Measurements from ENCODE around the gene RIIAD1. TPM values are rescaled to one million over a fixed set of nuclear protein-coding genes. Genes with fewer than 3 reads are reported as not detected.
"Not testable (repeated sequence)": the region's sequence is repeated elsewhere in the genome, so short reads cannot be mapped to it uniquely, and the experiment has no call there.

The RIIAD1 gene
- total RNA-seq, 1 donor from 2014 or later: not detected

DNA sequence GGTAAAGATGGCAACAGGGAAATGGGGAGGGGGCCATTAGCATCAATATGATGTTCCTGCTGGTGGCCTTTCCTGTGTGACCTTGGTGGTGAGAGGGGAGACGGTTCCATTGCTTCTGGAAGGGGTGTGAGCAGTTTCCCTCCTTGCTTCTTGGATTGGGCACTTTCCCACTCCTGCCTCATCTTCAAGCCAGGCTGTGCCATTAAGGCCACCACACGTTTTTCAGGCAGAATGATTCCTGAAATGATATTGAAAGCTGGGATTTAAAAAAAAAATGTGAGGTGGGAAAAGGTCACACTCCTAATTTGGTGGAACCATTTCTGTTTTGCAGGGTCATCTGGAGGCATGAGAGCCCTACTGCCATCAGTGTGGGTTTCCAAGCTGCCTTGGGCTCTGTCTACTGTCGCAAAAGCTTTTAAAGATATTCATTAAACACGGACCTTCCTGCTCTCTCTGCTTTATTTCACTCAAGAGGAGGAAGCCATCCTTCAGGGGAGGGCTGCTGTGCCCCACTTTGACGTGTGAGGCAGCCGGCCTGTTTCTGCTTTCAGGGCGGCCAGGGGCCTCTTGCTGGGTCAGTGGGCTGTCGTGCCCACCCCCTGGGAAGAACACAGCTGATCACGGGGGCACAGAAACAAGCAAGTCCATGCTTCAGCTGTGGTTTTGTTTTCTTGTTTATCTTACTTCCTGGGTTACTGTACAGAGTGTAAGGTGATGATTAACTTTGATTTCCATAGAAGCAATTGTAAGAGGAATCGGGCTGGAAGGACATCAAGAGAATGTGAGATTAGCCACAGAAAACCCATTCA is 8.0 kb downstream of the RIIAD1 start:
- Histone ChIP-seq H3K9ac (ENCODE audit: low read depth in 1 of 3, low read length in 3 of 3) (no peak overlapping the region), H3K9me3 (ENCODE audit: control insufficient read depth in 3 of 3, low read length in 3 of 3) (no peaks in the 10 kb centered on the region), H3K27me3 (ENCODE audit: control insufficient read depth in 3 of 3, insufficient read depth in 3 of 3, low read length in 3 of 3) (peaks cover 0 to 3% (median 0%) of the 10 kb centered on the region in 3 donors), H3K4me1 (ENCODE audit: control insufficient read depth in 3 of 3, insufficient read depth in 3 of 3, low read length in 3 of 3) (peaks cover 3 to 9% (median 7%) of the 10 kb centered on the region in 3 donors), H3K27ac (ENCODE audit: low read depth, low read length) (no peak overlapping the region), H3K4me3 (ENCODE audit: low read length in 3 of 3) (no peak overlapping the region), H3K36me3 (ENCODE audit: control insufficient read depth in 3 of 3, insufficient read depth in 3 of 3, low read length in 3 of 3) (no peaks in the 10 kb centered on the region)

DNA sequence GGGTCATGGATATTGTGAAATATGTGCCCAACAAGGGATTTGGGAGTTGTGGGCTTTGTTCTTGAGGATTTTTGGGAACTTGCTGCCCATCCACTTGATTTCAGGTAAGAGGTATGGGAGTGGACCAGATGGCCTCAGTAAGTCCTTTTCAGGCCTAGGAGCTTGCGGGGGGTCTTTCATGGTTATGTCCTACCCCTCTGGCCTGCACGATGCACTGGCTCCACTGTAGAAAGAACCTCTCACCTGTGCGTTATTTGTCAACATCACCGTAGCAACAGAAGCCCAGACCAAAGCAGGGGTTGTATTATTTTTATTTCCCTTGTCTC is 8.6 kb downstream of the RIIAD1 start:
- Histone ChIP-seq H3K9me3 (ENCODE audit: control insufficient read depth in 3 of 3, low read length in 3 of 3) (no peaks in the 10 kb centered on the region), H3K27me3 (ENCODE audit: control insufficient read depth in 3 of 3, insufficient read depth in 3 of 3, low read length in 3 of 3) (peaks cover 0 to 3% (median 0%) of the 10 kb centered on the region in 3 donors), H3K36me3 (ENCODE audit: control insufficient read depth in 3 of 3, insufficient read depth in 3 of 3, low read length in 3 of 3) (no peaks in the 10 kb centered on the region), H3K9ac (ENCODE audit: low read depth in 1 of 3, low read length in 3 of 3) (no peak overlapping the region), H3K27ac (ENCODE audit: low read depth, low read length) (no peak overlapping the region), H3K4me1 (ENCODE audit: control insufficient read depth in 3 of 3, insufficient read depth in 3 of 3, low read length in 3 of 3) (peaks cover 3 to 11% (median 9%) of the 10 kb centered on the region in 3 donors), H3K4me3 (ENCODE audit: low read length in 3 of 3) (no peak overlapping the region)

DNA sequence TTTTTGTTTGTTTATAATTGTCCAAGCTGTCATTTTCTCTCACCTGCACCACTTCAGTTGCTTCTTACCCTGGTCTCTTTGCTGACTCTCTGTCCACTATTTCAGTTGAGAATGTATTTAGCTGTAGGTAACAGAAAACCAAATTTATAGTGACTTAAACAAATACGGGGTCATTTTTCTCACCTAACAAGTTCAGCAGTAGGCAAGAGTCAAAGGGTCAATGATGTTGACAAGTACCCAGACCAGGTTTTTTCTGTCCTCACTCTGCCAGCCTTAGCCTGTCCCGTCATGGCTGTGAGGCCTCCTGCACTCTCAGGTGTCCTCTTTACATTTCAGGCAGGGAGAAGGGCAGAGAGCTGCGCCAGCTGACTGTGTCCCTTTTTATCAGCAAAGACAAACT is 11.8 kb downstream of the RIIAD1 start:
- Histone ChIP-seq H3K4me1 (ENCODE audit: control insufficient read depth in 3 of 3, insufficient read depth in 3 of 3, low read length in 3 of 3) (peaks cover 0 to 9% (median 4%) of the 10 kb centered on the region in 3 donors), H3K9ac (ENCODE audit: low read depth in 1 of 3, low read length in 3 of 3) (no peak overlapping the region), H3K36me3 (ENCODE audit: control insufficient read depth in 3 of 3, insufficient read depth in 3 of 3, low read length in 3 of 3) (no peaks in the 10 kb centered on the region), H3K27ac (ENCODE audit: low read depth, low read length) (no peak overlapping the region), H3K4me3 (ENCODE audit: low read length in 3 of 3) (no peak overlapping the region), H3K27me3 (ENCODE audit: control insufficient read depth in 3 of 3, insufficient read depth in 3 of 3, low read length in 3 of 3) (no peaks in the 10 kb centered on the region), H3K9me3 (ENCODE audit: control insufficient read depth in 3 of 3, low read length in 3 of 3) (peaks cover 0 to 3% (median 0%) of the 10 kb centered on the region in 3 donors)

DNA sequence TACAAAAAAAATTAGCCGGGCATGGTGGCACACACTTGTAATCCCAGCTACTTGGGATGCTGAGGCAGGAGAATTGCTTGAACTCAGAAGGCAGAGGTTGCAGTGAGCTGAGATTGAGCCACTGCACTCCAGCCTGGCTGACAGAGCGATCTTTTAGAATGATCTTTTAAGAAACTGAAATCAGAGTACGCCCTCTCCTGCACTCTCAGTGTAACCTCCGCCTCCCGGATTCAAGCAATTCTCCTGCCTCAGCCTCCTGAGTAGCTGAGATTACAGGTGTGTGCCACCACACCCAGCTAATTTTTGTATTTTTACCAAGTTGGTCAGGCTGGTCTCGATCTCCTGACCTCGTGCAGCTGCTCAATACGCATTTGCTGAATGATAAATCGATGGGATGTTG is 12.7 kb downstream of the RIIAD1 start:
- not testable (repeated sequence) for H3K27me3 ChIP-seq (ENCODE audit: control insufficient read depth in 3 of 3, insufficient read depth in 3 of 3, low read length in 3 of 3); H3K4me3 ChIP-seq (ENCODE audit: low read length in 3 of 3); H3K9ac ChIP-seq (ENCODE audit: low read depth in 1 of 3, low read length in 3 of 3); H3K9me3 ChIP-seq (ENCODE audit: control insufficient read depth in 3 of 3, low read length in 3 of 3); H3K36me3 ChIP-seq (ENCODE audit: control insufficient read depth in 3 of 3, insufficient read depth in 3 of 3, low read length in 3 of 3); H3K27ac ChIP-seq (ENCODE audit: low read depth, low read length)
- peaks cover 0 to 10% (median 2%) of the 10 kb centered on the region in 3 donors for H3K4me1 ChIP-seq (ENCODE audit: control insufficient read depth in 3 of 3, insufficient read depth in 3 of 3, low read length in 3 of 3)

GRCh38 chr1:151737026-151737425 is 15.7 kb downstream of the RIIAD1 start:
- Histone ChIP-seq H3K4me3 (ENCODE audit: low read length in 3 of 3) (no peak overlapping the region), H3K9me3 (ENCODE audit: control insufficient read depth in 3 of 3, low read length in 3 of 3) (peaks cover 0 to 3% (median 0%) of the 10 kb centered on the region in 3 donors), H3K9ac (ENCODE audit: low read depth in 1 of 3, low read length in 3 of 3) (no peak overlapping the region), H3K27ac (ENCODE audit: low read depth, low read length) (no peak overlapping the region), H3K27me3 (ENCODE audit: control insufficient read depth in 3 of 3, insufficient read depth in 3 of 3, low read length in 3 of 3) (no peaks in the 10 kb centered on the region), H3K4me1 (ENCODE audit: control insufficient read depth in 3 of 3, insufficient read depth in 3 of 3, low read length in 3 of 3) (peaks cover 0 to 17% (median 2%) of the 10 kb centered on the region in 3 donors), H3K36me3 (ENCODE audit: control insufficient read depth in 3 of 3, insufficient read depth in 3 of 3, low read length in 3 of 3) (no peaks in the 10 kb centered on the region)

GRCh38 chr1:151737479-151737878 is 16.2 kb downstream of the RIIAD1 start:
- Histone ChIP-seq H3K4me3 (ENCODE audit: low read length in 3 of 3) (no peak overlapping the region), H3K36me3 (ENCODE audit: control insufficient read depth in 3 of 3, insufficient read depth in 3 of 3, low read length in 3 of 3) (no peaks in the 10 kb centered on the region), H3K4me1 (ENCODE audit: control insufficient read depth in 3 of 3, insufficient read depth in 3 of 3, low read length in 3 of 3) (peaks cover 0 to 17% (median 2%) of the 10 kb centered on the region in 3 donors), H3K9me3 (ENCODE audit: control insufficient read depth in 3 of 3, low read length in 3 of 3) (peaks cover 0 to 3% (median 0%) of the 10 kb centered on the region in 3 donors), H3K27ac (ENCODE audit: low read depth, low read length) (no peak overlapping the region), H3K9ac (ENCODE audit: low read depth in 1 of 3, low read length in 3 of 3) (no peak overlapping the region), H3K27me3 (ENCODE audit: control insufficient read depth in 3 of 3, insufficient read depth in 3 of 3, low read length in 3 of 3) (no peaks in the 10 kb centered on the region)

DNA sequence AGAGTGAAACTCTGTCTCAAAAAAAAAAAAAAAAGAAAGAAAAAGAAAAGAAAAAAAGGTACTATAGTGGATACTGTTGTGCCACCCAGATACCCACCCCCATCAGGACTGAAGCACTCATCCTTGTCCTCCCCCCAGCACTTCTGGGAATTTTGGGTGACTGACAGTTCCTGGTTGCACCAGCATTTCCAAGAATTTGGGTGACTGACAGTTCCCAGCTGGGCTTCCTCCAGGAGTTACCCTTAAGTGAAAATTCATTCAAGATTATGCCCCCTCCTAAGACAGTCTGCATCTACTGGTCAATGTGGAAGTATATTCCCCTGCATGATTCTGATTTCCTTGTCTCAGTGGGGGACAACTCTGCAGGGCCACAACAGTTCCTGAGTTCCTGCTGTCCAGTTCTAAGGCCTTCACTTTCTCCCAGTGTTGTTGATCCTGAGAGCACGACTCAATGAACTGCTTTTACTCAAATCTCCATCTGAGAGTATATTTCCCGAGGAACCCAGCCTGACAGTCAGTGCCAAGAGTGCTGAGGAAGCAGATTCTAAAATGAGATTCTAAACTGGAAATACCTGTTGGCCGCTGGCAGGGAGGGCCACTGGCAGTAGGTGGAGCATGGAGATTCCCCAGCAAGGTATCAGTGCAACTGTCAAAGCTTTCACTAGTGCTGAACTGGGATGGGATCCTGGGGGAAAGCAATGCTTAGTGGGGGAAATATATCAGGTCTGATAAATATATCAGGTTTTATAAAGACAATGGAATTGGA is 18.5 kb downstream of the RIIAD1 start:
- H3K4me1 ChIP-seq (ENCODE audit: control insufficient read depth in 3 of 3, insufficient read depth in 3 of 3, low read length in 3 of 3): peaks cover 0 to 17% (median 2%) of the 10 kb centered on the region in 3 donors
- no peak overlapping the region for H3K9ac ChIP-seq (ENCODE audit: low read depth in 1 of 3, low read length in 3 of 3)
- H3K4me3 ChIP-seq (ENCODE audit: low read length in 3 of 3): no peak overlapping the region
- H3K27ac ChIP-seq (ENCODE audit: low read depth, low read length): no peak overlapping the region
- H3K36me3 ChIP-seq (ENCODE audit: control insufficient read depth in 3 of 3, insufficient read depth in 3 of 3, low read length in 3 of 3): no peaks in the 10 kb centered on the region
- H3K9me3 ChIP-seq (ENCODE audit: control insufficient read depth in 3 of 3, low read length in 3 of 3): peaks cover 0 to 3% (median 0%) of the 10 kb centered on the region in 3 donors
- H3K27me3 ChIP-seq (ENCODE audit: control insufficient read depth in 3 of 3, insufficient read depth in 3 of 3, low read length in 3 of 3): no peaks in the 10 kb centered on the region

DNA sequence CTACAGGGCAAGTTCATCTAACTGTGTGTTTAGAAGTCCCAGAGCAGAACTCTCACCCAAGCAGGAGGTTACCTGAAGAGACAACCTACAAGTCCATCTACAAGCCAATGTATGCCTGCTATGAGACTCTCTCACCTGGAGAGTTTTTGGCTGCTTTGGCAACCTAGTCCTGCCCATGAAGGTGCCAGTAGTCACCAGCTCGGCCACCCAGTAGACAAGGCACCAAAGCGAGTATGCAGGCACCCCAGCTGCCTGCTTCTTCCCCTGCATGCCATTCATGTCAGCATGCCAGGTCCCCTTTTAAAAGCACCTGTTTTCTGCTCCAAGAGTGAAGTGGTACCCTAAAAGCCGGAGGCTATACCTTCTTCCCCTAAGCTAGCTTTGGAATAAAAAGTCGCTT is 20.2 kb downstream of the RIIAD1 start:
- Histone ChIP-seq H3K4me3 (ENCODE audit: low read length in 3 of 3) (no peak overlapping the region), H3K36me3 (ENCODE audit: control insufficient read depth in 3 of 3, insufficient read depth in 3 of 3, low read length in 3 of 3) (no peaks in the 10 kb centered on the region), H3K4me1 (ENCODE audit: control insufficient read depth in 3 of 3, insufficient read depth in 3 of 3, low read length in 3 of 3) (peaks cover 0 to 14% (median 0%) of the 10 kb centered on the region in 3 donors), H3K27ac (ENCODE audit: low read depth, low read length) (no peak overlapping the region), H3K27me3 (ENCODE audit: control insufficient read depth in 3 of 3, insufficient read depth in 3 of 3, low read length in 3 of 3) (no peaks in the 10 kb centered on the region), H3K9me3 (ENCODE audit: control insufficient read depth in 3 of 3, low read length in 3 of 3) (peaks cover 0 to 3% (median 0%) of the 10 kb centered on the region in 3 donors), H3K9ac (ENCODE audit: low read depth in 1 of 3, low read length in 3 of 3) (peak overlapping the region in 1 of 3 donors; percentile 8)

GRCh38 chr1:151756291-151756690 is 35.0 kb downstream of the RIIAD1 start:
- no peak overlapping the region for H3K27ac ChIP-seq (ENCODE audit: low read depth, low read length)
- H3K4me3 ChIP-seq (ENCODE audit: low read length in 3 of 3): no peak overlapping the region
- no peaks in the 10 kb centered on the region for H3K4me1 ChIP-seq (ENCODE audit: control insufficient read depth in 3 of 3, insufficient read depth in 3 of 3, low read length in 3 of 3)
- H3K9ac ChIP-seq (ENCODE audit: low read depth in 1 of 3, low read length in 3 of 3): no peak overlapping the region
- H3K36me3 ChIP-seq (ENCODE audit: control insufficient read depth in 3 of 3, insufficient read depth in 3 of 3, low read length in 3 of 3): peaks cover 27 to 35% (median 28%) of the 10 kb centered on the region in 3 donors
- H3K9me3 ChIP-seq (ENCODE audit: control insufficient read depth in 3 of 3, low read length in 3 of 3): no peaks in the 10 kb centered on the region
- no peaks in the 10 kb centered on the region for H3K27me3 ChIP-seq (ENCODE audit: control insufficient read depth in 3 of 3, insufficient read depth in 3 of 3, low read length in 3 of 3)

GRCh38 chr1:151759241-151759640 is 37.9 kb downstream of the RIIAD1 start:
- H3K36me3 ChIP-seq (ENCODE audit: control insufficient read depth in 3 of 3, insufficient read depth in 3 of 3, low read length in 3 of 3): peaks cover 34 to 43% (median 36%) of the 10 kb centered on the region in 3 donors

More at GRCh38 chr1:151759241-151759640, 37.9 kb downstream of the RIIAD1 start:
- H3K4me1 ChIP-seq (ENCODE audit: control insufficient read depth in 3 of 3, insufficient read depth in 3 of 3, low read length in 3 of 3): peaks cover 8 to 11% (median 11%) of the 10 kb centered on the region in 3 donors
- no peak overlapping the region for H3K4me3 ChIP-seq (ENCODE audit: low read length in 3 of 3)
- H3K9me3 ChIP-seq (ENCODE audit: control insufficient read depth in 3 of 3, low read length in 3 of 3): no peaks in the 10 kb centered on the region
- no peak overlapping the region for H3K27ac ChIP-seq (ENCODE audit: low read depth, low read length)
- no peaks in the 10 kb centered on the region for H3K27me3 ChIP-seq (ENCODE audit: control insufficient read depth in 3 of 3, insufficient read depth in 3 of 3, low read length in 3 of 3)
- H3K9ac ChIP-seq (ENCODE audit: low read depth in 1 of 3, low read length in 3 of 3): no peak overlapping the region
